Measurements from ENCODE around the gene CDCA5.

GRCh38 chr11:65056999-65057398 lies 26.8 kb downstream of the CDCA5 start:
- no peak for TF ChIP-seq POLR2A (IDR thresholded peaks at IDR 0.05; ENCODE audit: low read depth, low read length)
- TF ChIP-seq TAF1 (IDR thresholded peaks at IDR 0.05; ENCODE audit: low read depth, low read length), result no peak

Data from GM12891 (cell line).